Endometrium (tissue), 2 donors: Measurements from ENCODE around the gene ATF7.
A peak's percentile ranks its signal among the peaks of the same experiment; 100 is the strongest.
"Not testable (repeated sequence)": the region's sequence is repeated elsewhere in the genome, so short reads cannot be mapped to it uniquely, and the experiment has no call there.

ENCODE experiments used
- FAIRE-seq: peaks from 2 replicates; lab custom pipeline; 2012; peaks lifted over from hg19 to GRCh38; lab: Jason Lieb, UNC
- donor health status: control.
- donor health status: control.

Gene ATF7

GRCh38 chr12:53625946-53626701 is at the start of gene ATF7:
Gene ATF7 (minus strand): TSS chr12:53626382. CDS start chr12:53601000, 25,382 bp downstream.
- peak; percentile 82 for FAIRE-seq

GRCh38 chr12:53674977-53675700 is 49.0 kb upstream of the ATF7 start:
- no peak for FAIRE-seq

- FAIRE-seq: no peak
These were observed 44.8 kb upstream of the ATF7 start for GRCh38 chr12:53670971-53671370.

GRCh38 chr12:53670308-53670707 is 44.1 kb upstream of the ATF7 start:
- FAIRE-seq: no peak

GRCh38 chr12:53667080-53667479 is 40.9 kb upstream of the ATF7 start:
- no peak for FAIRE-seq

GRCh38 chr12:53664936-53665335 is 38.8 kb upstream of the ATF7 start:
- FAIRE-seq: no peak

- FAIRE-seq: no peak
These were observed 38.0 kb upstream of the ATF7 start for GRCh38 chr12:53664191-53664590.

GRCh38 chr12:53660041-53660440 is 33.9 kb upstream of the ATF7 start:
- no peak for FAIRE-seq

- no peak for FAIRE-seq
These were observed 33.4 kb upstream of the ATF7 start for GRCh38 chr12:53659571-53659981.

GRCh38 chr12:53659011-53659551 is 32.9 kb upstream of the ATF7 start:
- no peak for FAIRE-seq

GRCh38 chr12:53657041-53657440 is 30.9 kb upstream of the ATF7 start:
- no peak for FAIRE-seq

GRCh38 chr12:53653595-53653994 is 27.4 kb upstream of the ATF7 start:
- no peak for FAIRE-seq

GRCh38 chr12:53652366-53652765 is 26.2 kb upstream of the ATF7 start:
- no peak for FAIRE-seq

- no peak for FAIRE-seq
These were observed 25.6 kb upstream of the ATF7 start for GRCh38 chr12:53651737-53652136.

- not testable (repeated sequence) for FAIRE-seq
These were observed 20.1 kb upstream of the ATF7 start for GRCh38 chr12:53646300-53646699.

- FAIRE-seq: no peak
These were observed 19.0 kb upstream of the ATF7 start for GRCh38 chr12:53645165-53645564.

GRCh38 chr12:53644133-53644532 is 18.0 kb upstream of the ATF7 start:
- FAIRE-seq: no peak

GRCh38 chr12:53643232-53643979 is 17.2 kb upstream of the ATF7 start:
- FAIRE-seq: no peak

GRCh38 chr12:53638057-53638456 is 11.9 kb upstream of the ATF7 start:
- no peak for FAIRE-seq

- FAIRE-seq: no peak
These were observed 10.5 kb upstream of the ATF7 start for GRCh38 chr12:53636641-53637040.

- not testable (repeated sequence) for FAIRE-seq
These were observed 9.5 kb upstream of the ATF7 start for GRCh38 chr12:53635708-53636107.

- FAIRE-seq: no peak
These were observed 5.5 kb upstream of the ATF7 start for GRCh38 chr12:53631721-53632120.

- FAIRE-seq: no peak
These were observed 1.7 kb upstream of the ATF7 start for GRCh38 chr12:53627919-53628318.
